Measurements from ENCODE around the gene LRIG2. TPM values are rescaled to one million over a fixed set of nuclear protein-coding genes. Genes with fewer than 3 reads are reported as not detected.

Gene LRIG2
- total RNA-seq, 1 donor from 2014 or later = 14.5 TPM

DNA sequence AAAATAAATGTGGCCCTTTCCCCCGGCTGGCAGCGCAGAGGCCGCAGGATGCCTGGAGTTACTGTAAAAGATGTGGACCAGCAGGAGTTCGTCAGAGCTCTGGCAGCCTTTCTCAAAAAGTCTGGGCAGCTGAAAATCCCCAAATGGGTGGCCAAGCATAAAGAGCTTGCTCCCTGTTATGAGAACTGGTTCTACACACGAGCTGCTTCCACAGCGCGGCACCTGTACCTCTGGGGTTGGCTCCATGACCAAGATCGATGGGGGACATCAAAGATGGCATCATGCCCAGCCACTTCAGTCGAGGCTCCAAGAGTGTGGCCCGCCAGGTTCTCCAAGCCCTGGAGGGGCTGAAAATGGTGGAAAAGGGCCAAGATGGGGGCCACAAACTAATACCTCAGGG, 95.9 kb downstream of the LRIG2 start:
- Mint-ChIP-seq H3K4me3 (ENCODE audit: low read depth) (no peak overlapping the region), H3K9me3 (peaks cover 16% of the 10 kb centered on the region), H3K36me3 (ENCODE audit: low read depth) (no peaks in the 10 kb centered on the region), H3K27ac (no peak overlapping the region), H3K4me1 (ENCODE audit: low read depth) (no peaks in the 10 kb centered on the region), H3K27me3 (ENCODE audit: low read depth) (no peaks in the 10 kb centered on the region)
- DNase-seq (ENCODE audit: low spot score) = no peak
- intact Hi-C loops (cut with micrococcal nuclease) = no loop called here

DNA sequence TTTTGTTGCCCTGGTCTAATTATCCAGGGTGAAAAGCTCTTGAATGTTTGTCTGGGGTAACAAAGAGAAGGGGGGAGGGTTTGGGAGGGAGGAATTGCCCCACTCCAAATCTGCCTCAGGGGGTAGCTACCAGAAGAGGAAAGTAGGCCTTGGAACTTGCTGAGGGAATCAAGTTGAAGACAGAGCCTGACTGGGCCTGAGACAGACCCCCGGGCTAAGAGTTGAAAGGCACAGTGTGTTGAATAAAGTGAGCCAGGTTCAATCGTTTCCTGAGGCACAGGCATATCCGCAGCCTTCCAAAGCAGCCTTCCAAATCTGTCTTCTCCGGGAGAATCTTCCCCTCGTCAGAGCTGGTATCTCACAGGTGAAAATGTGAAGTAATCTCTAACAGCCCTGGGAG, 96.6 kb downstream of the LRIG2 start:
- no peak for DNase-seq (ENCODE audit: low spot score)
- no peaks in the 10 kb centered on the region for H3K36me3 Mint-ChIP-seq (ENCODE audit: low read depth)
- intact Hi-C loops (cut with micrococcal nuclease) = no loop called here

DNA sequence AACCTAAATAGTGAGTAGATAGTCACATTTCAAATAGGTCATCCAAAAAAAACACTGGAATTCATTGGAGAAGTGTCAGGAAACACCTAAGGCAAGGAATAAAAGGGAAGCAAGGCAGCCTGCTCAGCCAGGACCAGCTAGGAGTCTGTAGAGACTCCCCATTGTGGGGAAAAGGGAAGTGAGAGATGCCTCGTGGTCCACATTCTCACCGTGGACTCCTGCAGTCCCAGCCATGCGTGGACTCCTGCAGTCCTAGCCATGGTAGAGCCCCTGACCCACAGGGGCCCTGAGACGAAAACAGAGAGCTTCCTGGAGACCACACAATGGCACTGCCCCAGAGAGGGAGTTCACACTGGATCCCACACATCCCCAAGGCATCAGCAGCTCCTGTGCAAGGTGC, 97.5 kb downstream of the LRIG2 start:
- DNase-seq (ENCODE audit: low spot score) = no peak
- Mint-ChIP-seq H3K4me3 (ENCODE audit: low read depth) (no peak overlapping the region), H3K9me3 (peaks cover 16% of the 10 kb centered on the region), H3K36me3 (ENCODE audit: low read depth) (no peaks in the 10 kb centered on the region), H3K27me3 (ENCODE audit: low read depth) (peaks cover 4% of the 10 kb centered on the region), H3K4me1 (ENCODE audit: low read depth) (no peaks in the 10 kb centered on the region), H3K27ac (no peak overlapping the region)
- intact Hi-C loops (cut with micrococcal nuclease) = no loop called here

More for the DNA sequence above, 96.6 kb downstream of the LRIG2 start:
- H3K9me3 Mint-ChIP-seq = peaks cover 16% of the 10 kb centered on the region
- H3K4me3 Mint-ChIP-seq (ENCODE audit: low read depth) = no peak overlapping the region
- H3K4me1 Mint-ChIP-seq (ENCODE audit: low read depth) = no peaks in the 10 kb centered on the region
- no peak overlapping the region for H3K27ac Mint-ChIP-seq
- H3K27me3 Mint-ChIP-seq (ENCODE audit: low read depth) = no peaks in the 10 kb centered on the region

DNA sequence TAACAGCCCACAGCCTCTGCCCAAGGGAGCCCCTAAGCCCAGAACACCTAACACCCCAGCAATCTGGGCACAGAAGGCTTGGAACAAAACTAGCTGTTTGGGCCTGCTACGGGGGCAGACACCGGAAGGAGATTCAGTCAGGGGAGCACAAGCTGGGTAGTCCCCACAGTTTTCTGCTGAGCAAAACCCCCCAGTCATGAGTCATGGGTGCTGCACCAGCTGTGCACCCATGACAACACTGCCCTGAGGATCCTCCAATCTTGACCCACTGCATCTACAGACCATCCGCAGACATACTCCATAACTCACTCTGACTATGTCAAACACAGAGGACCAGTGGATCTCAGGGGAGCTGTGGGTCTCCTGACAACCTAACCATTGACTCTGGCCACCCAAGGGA, 105.1 kb downstream of the LRIG2 start:
- no peaks in the 10 kb centered on the region for H3K36me3 Mint-ChIP-seq (ENCODE audit: low read depth)

DNA sequence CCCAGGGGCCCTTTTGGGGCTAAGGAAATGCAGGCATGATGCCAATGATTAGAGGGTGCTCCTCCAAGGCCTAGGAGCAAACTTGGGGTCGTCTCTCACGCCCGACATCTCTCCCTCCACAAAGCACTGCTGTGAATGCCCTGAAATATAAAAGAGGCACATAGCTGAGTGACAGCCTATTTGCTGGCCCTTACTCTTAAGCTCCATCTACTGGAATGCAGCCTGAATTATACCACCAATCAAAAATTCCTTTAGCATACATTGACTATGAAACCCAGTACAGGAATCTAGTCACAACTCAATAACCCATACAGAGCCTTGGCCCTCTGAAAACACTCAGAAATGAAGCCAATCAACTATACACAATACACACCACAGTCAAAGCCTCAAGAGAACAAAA, 105.5 kb downstream of the LRIG2 start:
- Mint-ChIP-seq H3K27ac (no peak overlapping the region), H3K4me1 (ENCODE audit: low read depth) (no peaks in the 10 kb centered on the region), H3K4me3 (ENCODE audit: low read depth) (no peak overlapping the region), H3K9me3 (no peaks in the 10 kb centered on the region), H3K36me3 (ENCODE audit: low read depth) (no peaks in the 10 kb centered on the region), H3K27me3 (ENCODE audit: low read depth) (peaks cover 43% of the 10 kb centered on the region)
- intact Hi-C loops (cut with micrococcal nuclease) = no loop called here
- no peak for DNase-seq (ENCODE audit: low spot score)

More for the DNA sequence above, 105.1 kb downstream of the LRIG2 start:
- peaks cover 41% of the 10 kb centered on the region for H3K27me3 Mint-ChIP-seq (ENCODE audit: low read depth)
- no peaks in the 10 kb centered on the region for H3K9me3 Mint-ChIP-seq
- intact Hi-C loops (cut with micrococcal nuclease) = no loop called here
- no peak overlapping the region for H3K4me3 Mint-ChIP-seq (ENCODE audit: low read depth)
- no peak for DNase-seq (ENCODE audit: low spot score)
- H3K27ac Mint-ChIP-seq = no peak overlapping the region
- H3K4me1 Mint-ChIP-seq (ENCODE audit: low read depth) = no peaks in the 10 kb centered on the region

Other genes with a start within 250 kb of the LRIG2 start
- gene SLC16A1, start 117.0 kb upstream of the LRIG2 start, total RNA-seq = 75.8 and 77.1 TPM in 2 replicates

Data from activated T-helper 2 cell treated with anti-CD3 and anti-CD28 coated beads, Interferon-gamma antibody, Interleukin-2, Interleukin-4, amounts not matched to agents 10 μg/mL and 5 μg/mL and 100 μg/mL, durations not matched to agents 14 hours and 24 hours and 36 hours (primary cell).